ENCODE results near the gene CHI3L2. TPM values are rescaled to one million over a fixed set of nuclear protein-coding genes. Genes with fewer than 3 reads are reported as not detected.

CHI3L2 gene
- total RNA-seq, 1 donor from 2014 or later, result not detected

DNA sequence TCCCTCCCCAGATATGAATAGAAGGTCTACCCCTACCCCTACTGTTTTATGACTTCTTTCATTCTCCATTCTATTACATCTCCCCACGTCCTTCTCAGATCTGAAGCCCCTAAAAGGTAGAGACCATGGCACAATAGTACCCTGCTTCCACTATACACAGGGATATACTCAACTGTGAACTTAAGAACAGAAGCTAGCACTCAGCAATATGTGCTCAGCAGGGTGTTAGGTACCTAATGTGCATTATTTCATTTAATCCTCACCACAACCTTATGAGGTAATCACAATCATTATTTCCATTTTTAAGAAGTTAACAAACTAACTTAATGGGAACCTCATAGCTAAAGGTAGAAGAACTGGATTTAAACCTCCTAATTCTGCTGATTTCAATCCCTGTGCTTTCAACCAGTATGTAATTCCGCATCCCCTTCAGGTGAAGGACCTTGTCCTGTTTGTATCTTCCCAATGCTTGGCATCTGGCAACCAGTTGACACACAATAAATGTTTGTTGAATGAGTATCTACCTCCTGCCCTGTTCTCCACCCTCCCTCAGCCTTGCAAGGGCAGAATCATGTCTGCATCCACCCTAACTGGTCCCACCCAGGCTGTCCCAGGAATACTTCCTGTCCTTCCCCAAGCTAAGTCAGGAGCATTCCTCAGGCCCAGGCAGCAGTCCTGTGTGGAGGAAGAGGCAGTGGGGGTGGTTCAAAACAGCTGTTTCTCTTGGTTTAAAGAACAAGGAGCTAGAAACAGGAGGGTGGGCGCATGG, 33.6 kb upstream of the CHI3L2 start:
- Histone ChIP-seq H3K9ac (ENCODE audit: low read length) (no peak overlapping the region), H3K27ac (ENCODE audit: low read depth, low read length) (no peak overlapping the region), H4K20me1 (ENCODE audit: insufficient read depth, low read length) (no peaks in the 10 kb centered on the region), H3K4me3 (ENCODE audit: insufficient read depth, low read depth, low read length) (no peak overlapping the region), H3K27me3 (ENCODE audit: insufficient read depth, low read length) (no peaks in the 10 kb centered on the region), H2AFZ (ENCODE audit: low read depth, low read length) (no peak overlapping the region), H3K4me2 (ENCODE audit: low read length) (no peak overlapping the region), H3K4me1 (ENCODE audit: insufficient read depth, low read length) (peaks cover 21% of the 10 kb centered on the region), H3K36me3 (ENCODE audit: insufficient read depth, low read length) (no peaks in the 10 kb centered on the region), H3K9me3 (ENCODE audit: insufficient read depth, low read depth, low read length) (no peaks in the 10 kb centered on the region), H3K79me2 (ENCODE audit: insufficient read depth, low read length) (no peaks in the 10 kb centered on the region)
- no peak for DNase-seq (ENCODE audit: low read depth)
- Mint-ChIP-seq H3K9me3 (ENCODE audit: unreplicated experiment) (peaks cover 6% of the 10 kb centered on the region), H3K4me1 (ENCODE audit: low read depth, unreplicated experiment) (peaks cover 40% of the 10 kb centered on the region), H3K27me3 (ENCODE audit: low read depth, unreplicated experiment) (peaks cover 18% of the 10 kb centered on the region), H3K27ac (ENCODE audit: unreplicated experiment) (peak overlapping the region; percentile 80), H3K36me3 (ENCODE audit: low read depth, unreplicated experiment) (peaks cover 10% of the 10 kb centered on the region), H3K4me3 (ENCODE audit: unreplicated experiment) (no peak overlapping the region)
- no peak for FAIRE-seq
- TF ChIP-seq EZH2 (IDR thresholded peaks at IDR 0.05; ENCODE audit: insufficient read depth, low read length), result no peak
- TF ChIP-seq, protein P1, sequence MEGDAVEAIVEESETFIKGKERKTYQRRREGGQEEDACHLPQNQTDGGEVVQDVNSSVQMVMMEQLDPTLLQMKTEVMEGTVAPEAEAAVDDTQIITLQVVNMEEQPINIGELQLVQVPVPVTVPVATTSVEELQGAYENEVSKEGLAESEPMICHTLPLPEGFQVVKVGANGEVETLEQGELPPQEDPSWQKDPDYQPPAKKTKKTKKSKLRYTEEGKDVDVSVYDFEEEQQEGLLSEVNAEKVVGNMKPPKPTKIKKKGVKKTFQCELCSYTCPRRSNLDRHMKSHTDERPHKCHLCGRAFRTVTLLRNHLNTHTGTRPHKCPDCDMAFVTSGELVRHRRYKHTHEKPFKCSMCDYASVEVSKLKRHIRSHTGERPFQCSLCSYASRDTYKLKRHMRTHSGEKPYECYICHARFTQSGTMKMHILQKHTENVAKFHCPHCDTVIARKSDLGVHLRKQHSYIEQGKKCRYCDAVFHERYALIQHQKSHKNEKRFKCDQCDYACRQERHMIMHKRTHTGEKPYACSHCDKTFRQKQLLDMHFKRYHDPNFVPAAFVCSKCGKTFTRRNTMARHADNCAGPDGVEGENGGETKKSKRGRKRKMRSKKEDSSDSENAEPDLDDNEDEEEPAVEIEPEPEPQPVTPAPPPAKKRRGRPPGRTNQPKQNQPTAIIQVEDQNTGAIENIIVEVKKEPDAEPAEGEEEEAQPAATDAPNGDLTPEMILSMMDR (IDR thresholded peaks at IDR 0.05; ENCODE audit: insufficient read depth, low read depth, low read length), result no peak

DNA sequence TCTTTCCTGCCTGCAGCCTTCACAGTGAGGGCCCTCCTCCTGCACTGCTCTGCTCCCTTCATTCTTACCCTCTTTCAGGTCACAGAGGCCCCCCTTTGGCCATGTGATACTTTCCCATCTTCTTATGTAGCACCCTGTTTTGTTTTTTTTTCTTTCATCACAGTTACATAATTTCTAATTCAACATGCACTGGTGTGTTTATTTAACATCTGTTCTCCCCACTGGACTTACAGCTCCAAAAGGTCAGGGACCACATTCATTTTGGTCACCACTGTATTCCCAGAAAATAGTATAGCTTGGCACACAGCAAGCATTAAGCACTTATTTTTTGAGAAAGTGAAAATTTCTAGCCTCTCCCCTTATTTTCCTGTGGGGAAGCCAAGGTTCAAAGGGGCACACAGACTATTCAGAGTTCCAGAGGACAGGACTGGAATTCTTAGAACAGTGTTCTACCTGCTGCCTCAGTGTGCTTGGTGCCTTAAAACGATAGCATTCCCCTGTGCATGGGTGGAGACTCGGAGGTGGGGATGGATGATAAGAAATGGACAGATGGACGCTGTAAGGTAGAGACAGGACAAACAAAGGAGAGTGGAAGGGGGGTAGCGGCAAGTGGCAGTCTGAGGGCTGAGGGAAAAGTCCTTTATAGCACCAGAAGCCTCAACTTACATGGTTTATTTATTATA, 32.4 kb upstream of the CHI3L2 start:
- peaks cover 5% of the 10 kb centered on the region for H3K36me3 Mint-ChIP-seq (ENCODE audit: low read depth, unreplicated experiment)
- H3K9me3 Mint-ChIP-seq (ENCODE audit: unreplicated experiment), result peaks cover 6% of the 10 kb centered on the region
- no peak overlapping the region for H3K27ac Mint-ChIP-seq (ENCODE audit: unreplicated experiment)
- H3K79me2 ChIP-seq (ENCODE audit: insufficient read depth, low read length), result no peaks in the 10 kb centered on the region
- H3K9ac ChIP-seq (ENCODE audit: low read length), result no peak overlapping the region
- H3K4me3 ChIP-seq (ENCODE audit: insufficient read depth, low read depth, low read length), result no peak overlapping the region
- TF ChIP-seq, protein P1 (IDR thresholded peaks at IDR 0.05; ENCODE audit: insufficient read depth, low read depth, low read length), result no peak
- TF ChIP-seq EZH2 (IDR thresholded peaks at IDR 0.05; ENCODE audit: insufficient read depth, low read length), result no peak
- H3K4me1 Mint-ChIP-seq (ENCODE audit: low read depth, unreplicated experiment), result peaks cover 40% of the 10 kb centered on the region
- peaks cover 18% of the 10 kb centered on the region for H3K27me3 Mint-ChIP-seq (ENCODE audit: low read depth, unreplicated experiment)
- H3K27ac ChIP-seq (ENCODE audit: low read depth, low read length), result no peak overlapping the region
- peaks cover 21% of the 10 kb centered on the region for H3K4me1 ChIP-seq (ENCODE audit: insufficient read depth, low read length)
- no peaks in the 10 kb centered on the region for H4K20me1 ChIP-seq (ENCODE audit: insufficient read depth, low read length)
- no peaks in the 10 kb centered on the region for H3K27me3 ChIP-seq (ENCODE audit: insufficient read depth, low read length)
- no peak overlapping the region for H3K4me3 Mint-ChIP-seq (ENCODE audit: unreplicated experiment)
- no peak for FAIRE-seq
- H2AFZ ChIP-seq (ENCODE audit: low read depth, low read length), result no peak overlapping the region
- no peaks in the 10 kb centered on the region for H3K36me3 ChIP-seq (ENCODE audit: insufficient read depth, low read length)
- H3K4me2 ChIP-seq (ENCODE audit: low read length), result no peak overlapping the region
- no peaks in the 10 kb centered on the region for H3K9me3 ChIP-seq (ENCODE audit: insufficient read depth, low read depth, low read length)
- no peak for DNase-seq (ENCODE audit: low read depth)

Measured in astrocyte (in vitro differentiated cells and primary cell).